Cardiac fibroblast (primary cell): ENCODE measurements around the gene ZNF366.

Experiments
- DNase-seq, 2 donors: peaks; one replicate each; pipeline versions ENCODE4 v3.0.0 to v3.0.0-alpha.2; 2010; ENCODE audit warnings: low read depth in 2 of 2
- H3K4me3 ChIP-seq, 2 donors: replicated peaks in 1 of 2; 1 replicate in 1 of 2; 2 replicates in 1 of 2; pipeline ENCODE4 v1.5.1; 2011; ENCODE audit warnings: low read depth in 2 of 2, low read length in 2 of 2, mild to moderate bottlenecking in 2 of 2, moderate library complexity in 1 of 2
- CTCF ChIP-seq: IDR thresholded peaks from one replicate; pipeline ENCODE4 v1.5.1; 2011; ENCODE audit warnings: low read depth, mild to moderate bottlenecking, low read length, inconsistent platforms

Gene ZNF366

GRCh38 chr5:72507231-72507906 is at the start of gene ZNF366:
Gene ZNF366 (minus strand): TSS chr5:72507410. CDS start chr5:72461496, 45,914 bp downstream.
- DNase-seq = no peak
- no peak for TF ChIP-seq CTCF
- no peak within 1 kb of the TSS for H3K4me3 ChIP-seq

GRCh38 chr5:72556351-72557166 is 49.3 kb upstream of the ZNF366 start:
- DNase-seq = peak; percentile 73 to 90
- peak overlapping the region in 1 of 2 donors; percentile 22 for H3K4me3 ChIP-seq
- no peak for TF ChIP-seq CTCF

- no peak for TF ChIP-seq CTCF
- H3K4me3 ChIP-seq = no peak overlapping the region
- peak; percentile 43 to 45 for DNase-seq
These were observed 48.7 kb upstream of the ZNF366 start for GRCh38 chr5:72555871-72556270.

- DNase-seq = no peak
- TF ChIP-seq CTCF = no peak
- H3K4me3 ChIP-seq = no peak overlapping the region
These were observed 47.7 kb upstream of the ZNF366 start for GRCh38 chr5:72554897-72555296.

- H3K4me3 ChIP-seq = no peak overlapping the region
- no peak for TF ChIP-seq CTCF
- peak; percentile 89 to 97 for DNase-seq
These were observed 44.9 kb upstream of the ZNF366 start for GRCh38 chr5:72552041-72552557.

GRCh38 chr5:72550595-72550994 is 43.4 kb upstream of the ZNF366 start:
- TF ChIP-seq CTCF = no peak
- H3K4me3 ChIP-seq = no peak overlapping the region
- DNase-seq = no peak
